H9 (cell line): ENCODE data around the gene GLYATL3. TPM values are rescaled to one million over a fixed set of nuclear protein-coding genes. Genes with fewer than 3 reads are reported as not detected.

Source experiments
- DNase-seq: peaks from one replicate; pipeline ENCODE4 v3.0.0-alpha.2; 2017
- H2AFZ ChIP-seq: one replicate; pipeline ENCODE4 v1.6.1; 2013; ENCODE audit warnings: mild to moderate bottlenecking, low read length, control low read depth, moderate library complexity
- H2AK5ac ChIP-seq: 2 replicates; pipeline ENCODE4 v1.6.1; 2013; ENCODE audit warnings: low read length, control low read depth, mixed read lengths; ENCODE audit not compliant: insufficient read length
- H2BK120ac ChIP-seq: one replicate; pipeline ENCODE4 v1.6.1; 2013; ENCODE audit warnings: low read depth, mild to moderate bottlenecking, low read length, control low read depth, inconsistent platforms; ENCODE audit not compliant: poor library complexity, severe bottlenecking
- H2BK12ac ChIP-seq: 2 replicates; pipeline ENCODE4 v1.6.1; 2013; ENCODE audit warnings: low read length, control low read depth, mixed read lengths, low read depth; ENCODE audit not compliant: insufficient read length
- H2BK15ac ChIP-seq: 2 replicates; pipeline ENCODE4 v1.6.1; 2013; ENCODE audit warnings: low read depth, low read length, control low read depth
- H2BK20ac ChIP-seq: one replicate; pipeline ENCODE4 v1.6.1; 2013; ENCODE audit warnings: low read depth, mild to moderate bottlenecking, low read length, control low read depth, inconsistent platforms; ENCODE audit not compliant: poor library complexity, severe bottlenecking
- H2BK5ac ChIP-seq: 2 replicates; pipeline ENCODE4 v1.6.1; 2013; ENCODE audit warnings: low read length, control low read depth, mixed read lengths; ENCODE audit not compliant: insufficient read length
- H3K14ac ChIP-seq: 2 replicates; pipeline ENCODE4 v1.6.1; 2013; ENCODE audit warnings: low read length, control low read depth; ENCODE audit not compliant: insufficient read depth
- H3K18ac ChIP-seq: 2 replicates; pipeline ENCODE4 v1.6.1; 2013; ENCODE audit warnings: low read depth, mild to moderate bottlenecking, mixed read lengths, low read length, control low read depth; ENCODE audit not compliant: insufficient read length
- H3K23ac ChIP-seq: 2 replicates; pipeline ENCODE4 v1.6.1; 2013; ENCODE audit warnings: low read length, control low read depth, mixed read lengths, low read depth; ENCODE audit not compliant: insufficient read length
- H3K23me2 ChIP-seq: 2 replicates; pipeline ENCODE4 v1.6.1; 2013; ENCODE audit warnings: low read depth, mild to moderate bottlenecking, mixed read lengths, low read length, control low read depth; ENCODE audit not compliant: insufficient read length, poor library complexity, severe bottlenecking
- H3K27ac ChIP-seq: 2 replicates; pipeline ENCODE4 v1.5.1; 2013; ENCODE audit warnings: low read length, control low read depth, mixed read lengths, low read depth; ENCODE audit not compliant: insufficient read length
- H3K27me3 ChIP-seq: 2 replicates; pipeline ENCODE4 v1.6.1; 2013; ENCODE audit warnings: low read length, control low read depth, inconsistent platforms; ENCODE audit not compliant: insufficient read depth
- H3K4ac ChIP-seq: 2 replicates; pipeline ENCODE4 v1.6.1; 2013; ENCODE audit warnings: low read depth, mild to moderate bottlenecking, control low read depth, inconsistent platforms, low read length, moderate library complexity
- H3K4me1 ChIP-seq: 2 replicates; pipeline ENCODE4 v1.6.1; 2013; ENCODE audit warnings: low read length, control low read depth, inconsistent platforms; ENCODE audit not compliant: insufficient read depth
- H3K4me2 ChIP-seq: 2 replicates; pipeline ENCODE4 v1.6.1; 2013; ENCODE audit warnings: low read length, control low read depth, mixed read lengths; ENCODE audit not compliant: insufficient read length, insufficient read depth
- H3K56ac ChIP-seq: 2 replicates; pipeline ENCODE4 v1.6.1; 2013; ENCODE audit warnings: low read depth, mild to moderate bottlenecking, mixed read lengths, low read length, control low read depth; ENCODE audit not compliant: insufficient read length
- H3K79me1 ChIP-seq: 2 replicates; pipeline ENCODE4 v1.6.1; 2013; ENCODE audit warnings: low read depth, mild to moderate bottlenecking, moderate library complexity, low read length, control low read depth, inconsistent platforms; ENCODE audit not compliant: insufficient read depth, poor library complexity, severe bottlenecking
- H3K79me2 ChIP-seq: 2 replicates; pipeline ENCODE4 v1.6.1; 2013; ENCODE audit warnings: low read length, control low read depth, inconsistent platforms; ENCODE audit not compliant: insufficient read depth
- H3K9ac ChIP-seq: 2 replicates; pipeline ENCODE4 v1.6.1; 2013; ENCODE audit warnings: low read length, control low read depth, mixed read lengths; ENCODE audit not compliant: insufficient read length; ENCODE audit errors: extremely low read depth
- H3K9me3 ChIP-seq: one replicate; pipeline ENCODE4 v1.6.1; 2013; ENCODE audit warnings: low read depth, low read length, inconsistent platforms; ENCODE audit not compliant: control insufficient read depth
- H3T11ph ChIP-seq: one replicate; pipeline ENCODE4 v1.6.1; 2013; ENCODE audit warnings: mild to moderate bottlenecking, low read length, control low read depth, inconsistent platforms
- H4K20me1 ChIP-seq: one replicate; pipeline ENCODE4 v1.6.1; 2013; ENCODE audit not compliant: control insufficient read depth, insufficient read length, insufficient read depth
- H4K5ac ChIP-seq: 2 replicates; pipeline ENCODE4 v1.6.1; 2013; ENCODE audit warnings: low read depth, mild to moderate bottlenecking, mixed read lengths, low read length, control low read depth; ENCODE audit not compliant: insufficient read length
- H4K8ac ChIP-seq: replicated peaks from 2 replicates; pipeline ENCODE4 v1.6.1; 2013; ENCODE audit warnings: low read length, control low read depth, mixed read lengths, low read depth; ENCODE audit not compliant: insufficient read length
- H4K91ac ChIP-seq: 2 replicates; pipeline ENCODE4 v1.6.1; 2013; ENCODE audit warnings: low read depth, mild to moderate bottlenecking, moderate library complexity, mixed read lengths, low read length, control low read depth; ENCODE audit not compliant: insufficient read length
- H3K27ac Mint-ChIP-seq, 3 experiments: 2 replicates in 2 of 3; 3 replicates in 1 of 3; pipeline ENCODE4 v1.8.0; 2020 to 2021; ENCODE audit warnings: mixed read lengths in 3 of 3, mild to moderate bottlenecking in 1 of 3, moderate library complexity in 1 of 3
- H3K27me3 Mint-ChIP-seq: 2 replicates; pipeline ENCODE4 v1.8.0; 2021; ENCODE audit warnings: low read depth, mild to moderate bottlenecking, moderate library complexity, mixed read lengths
- H3K36me3 Mint-ChIP-seq, 3 experiments: 2 replicates in 2 of 3; 3 replicates in 1 of 3; pipeline ENCODE4 v1.8.0; 2020 to 2021; ENCODE audit warnings: low read depth in 3 of 3, mixed read lengths in 3 of 3; ENCODE audit not compliant: insufficient read depth in 1 of 3
- H3K4me1 Mint-ChIP-seq, 2 experiments: 2 replicates each; pipeline ENCODE4 v1.8.0; 2020; ENCODE audit warnings: mixed read lengths in 2 of 2
- H3K4me3 Mint-ChIP-seq, 2 experiments: 2 replicates in 1 of 2; 3 replicates in 1 of 2; pipeline ENCODE4 v1.8.0; 2020 to 2021; ENCODE audit warnings: mild to moderate bottlenecking in 2 of 2, mixed read lengths in 2 of 2, moderate library complexity in 1 of 2
- H3K9me3 Mint-ChIP-seq, 2 experiments: 2 replicates in 1 of 2; 3 replicates in 1 of 2; pipeline ENCODE4 v1.8.0; 2020; ENCODE audit warnings: mild to moderate bottlenecking in 2 of 2, mixed read lengths in 2 of 2, moderate library complexity in 1 of 2
- CTCF ChIP-seq: fragments of 200-600 bp; sonication (generic); conservative IDR thresholded peaks from 3 replicates; pipeline ENCODE4 v1.8.0; 2021; ENCODE audit warnings: antibody characterized with exemption, mild to moderate bottlenecking
- WGBS: extraction: QIAGEN DNeasy Blood & Tissue Kit; methylation state at CpG from one replicate; pipeline ENCODE4 v1.1.7; 2013; ENCODE audit warnings: missing lambda C conversion rate, low lambda C conversion rate, mixed read lengths; ENCODE audit not compliant: insufficient read length; ENCODE audit errors: extremely low coverage; 5-methylcytosine and 5-hydroxymethylcytosine counted together
- total RNA-seq: library from RNA; stranded (reverse); gene quantifications from 2 replicates; pipeline ENCODE4 v1.2.1, GENCODE V29; 2021

Gene GLYATL3
- total RNA-seq, 1 experiment from 2014 or later = not detected

GRCh38 chr6:49530141-49530776, 30.5 kb downstream of the GLYATL3 start:
- Histone ChIP-seq H3K14ac (no peak overlapping the region), H2AK5ac (no peak overlapping the region), H4K5ac (no peak overlapping the region), H3K56ac (no peak overlapping the region), H2AFZ (no peak overlapping the region), H3K9me3 (no peaks in the 10 kb centered on the region), H4K20me1 (no peaks in the 10 kb centered on the region), H2BK5ac (no peak overlapping the region), H3K4ac (no peak overlapping the region), H3K9ac (no peak overlapping the region), H3T11ph (no peak overlapping the region), H3K79me2 (no peaks in the 10 kb centered on the region), H3K18ac (no peak overlapping the region), H2BK15ac (no peak overlapping the region), H3K4me2 (no peak overlapping the region), H3K23me2 (no peaks in the 10 kb centered on the region), H2BK20ac (no peak overlapping the region), H3K27ac (no peak overlapping the region), H2BK12ac (no peak overlapping the region), H4K91ac (no peak overlapping the region), H3K23ac (no peak overlapping the region), H3K4me1 (peaks cover 7% of the 10 kb centered on the region; the same call in 1 of the 2 replicates), H4K8ac (no peak overlapping the region), H2BK120ac (no peak overlapping the region), H3K79me1 (no peaks in the 10 kb centered on the region), H3K27me3 (no peaks in the 10 kb centered on the region)
- Mint-ChIP-seq H3K4me3 (no peak overlapping the region), H3K9me3 (no peaks in the 10 kb centered on the region), H3K27ac (no peak overlapping the region), H3K4me1 (peaks cover 9 to 10% of the 10 kb centered on the region in 2 experiments), H3K36me3 (no peaks in the 10 kb centered on the region), H3K27me3 (no peaks in the 10 kb centered on the region)
- WGBS = no CpG with 5 or more reads among the region's 2 CpGs
- no peak for DNase-seq
- no peak for TF ChIP-seq CTCF
